Coronary artery (tissue), 2 donors: ENCODE measurements around the gene KCNIP1.

Experiments
- DNase-seq: peaks from one replicate; pipeline ENCODE4 v3.0.0-alpha.2; 2017; ENCODE audit warnings: low spot score
- H3K27ac ChIP-seq, 2 donors: fragments of 200-600 bp; sonication (generic); one replicate each; pipeline ENCODE4 v1.5.1; 2016 to 2019
- H3K4me3 ChIP-seq: fragments of 200-600 bp; sonication (generic); 2 replicates; pipeline ENCODE4 v1.5.1; 2016; ENCODE audit warnings: mild to moderate bottlenecking, moderate library complexity
- TF ChIP-seq, protein P1 (sequence below): fragments of 200-600 bp; sonication (generic); IDR thresholded peaks from one replicate; pipeline ENCODE4 v1.5.1; 2019; ENCODE audit warnings: antibody characterized with exemption

KCNIP1 gene

DNA sequence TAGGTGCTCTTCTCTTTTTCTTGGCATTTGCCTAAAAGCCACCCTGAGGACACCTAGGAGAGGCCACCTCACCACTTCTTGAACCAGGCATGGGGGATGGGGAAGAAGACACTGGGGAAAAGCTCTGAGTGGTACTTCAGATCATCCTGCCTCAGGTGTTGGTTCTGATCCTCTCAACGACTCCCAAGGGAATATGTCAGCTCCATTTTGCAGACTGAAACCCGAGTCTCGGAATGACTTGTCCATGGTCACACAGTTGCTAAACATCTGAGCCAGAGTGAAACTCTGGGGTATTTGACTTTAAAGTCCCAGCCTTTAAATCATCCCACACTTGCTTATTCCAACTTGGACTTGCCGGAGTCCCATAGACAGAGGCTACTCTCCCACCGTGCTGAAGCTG lies 159.1 kb downstream of the KCNIP1 start:
- Histone ChIP-seq H3K4me3 (no peak overlapping the region), H3K27ac (no peak overlapping the region)
- no peak for DNase-seq
- TF ChIP-seq, protein P1, sequence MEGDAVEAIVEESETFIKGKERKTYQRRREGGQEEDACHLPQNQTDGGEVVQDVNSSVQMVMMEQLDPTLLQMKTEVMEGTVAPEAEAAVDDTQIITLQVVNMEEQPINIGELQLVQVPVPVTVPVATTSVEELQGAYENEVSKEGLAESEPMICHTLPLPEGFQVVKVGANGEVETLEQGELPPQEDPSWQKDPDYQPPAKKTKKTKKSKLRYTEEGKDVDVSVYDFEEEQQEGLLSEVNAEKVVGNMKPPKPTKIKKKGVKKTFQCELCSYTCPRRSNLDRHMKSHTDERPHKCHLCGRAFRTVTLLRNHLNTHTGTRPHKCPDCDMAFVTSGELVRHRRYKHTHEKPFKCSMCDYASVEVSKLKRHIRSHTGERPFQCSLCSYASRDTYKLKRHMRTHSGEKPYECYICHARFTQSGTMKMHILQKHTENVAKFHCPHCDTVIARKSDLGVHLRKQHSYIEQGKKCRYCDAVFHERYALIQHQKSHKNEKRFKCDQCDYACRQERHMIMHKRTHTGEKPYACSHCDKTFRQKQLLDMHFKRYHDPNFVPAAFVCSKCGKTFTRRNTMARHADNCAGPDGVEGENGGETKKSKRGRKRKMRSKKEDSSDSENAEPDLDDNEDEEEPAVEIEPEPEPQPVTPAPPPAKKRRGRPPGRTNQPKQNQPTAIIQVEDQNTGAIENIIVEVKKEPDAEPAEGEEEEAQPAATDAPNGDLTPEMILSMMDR = no peak

DNA sequence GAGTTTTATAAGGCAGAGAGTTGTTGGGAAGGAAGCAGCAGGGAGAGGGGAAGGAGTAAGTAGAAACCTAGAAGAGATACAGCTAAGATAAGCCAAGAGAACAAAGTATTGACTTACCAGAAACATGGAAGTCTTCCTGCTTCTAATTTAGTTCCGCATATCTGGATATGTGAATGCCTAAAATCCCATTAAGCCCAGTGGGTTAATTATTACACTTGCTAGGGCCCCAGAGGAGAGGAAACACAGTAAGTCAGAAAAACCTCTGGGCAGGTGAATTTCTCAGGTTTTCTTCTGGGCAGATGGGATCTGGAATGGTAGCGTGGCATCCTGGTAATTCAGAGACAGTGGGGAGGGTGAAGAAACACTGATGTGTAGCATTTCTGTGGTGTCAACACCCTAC lies 175.0 kb downstream of the KCNIP1 start:
- DNase-seq = no peak
- Histone ChIP-seq H3K27ac (no peak overlapping the region), H3K4me3 (no peak overlapping the region)
- TF ChIP-seq, protein P1 = no peak

DNA sequence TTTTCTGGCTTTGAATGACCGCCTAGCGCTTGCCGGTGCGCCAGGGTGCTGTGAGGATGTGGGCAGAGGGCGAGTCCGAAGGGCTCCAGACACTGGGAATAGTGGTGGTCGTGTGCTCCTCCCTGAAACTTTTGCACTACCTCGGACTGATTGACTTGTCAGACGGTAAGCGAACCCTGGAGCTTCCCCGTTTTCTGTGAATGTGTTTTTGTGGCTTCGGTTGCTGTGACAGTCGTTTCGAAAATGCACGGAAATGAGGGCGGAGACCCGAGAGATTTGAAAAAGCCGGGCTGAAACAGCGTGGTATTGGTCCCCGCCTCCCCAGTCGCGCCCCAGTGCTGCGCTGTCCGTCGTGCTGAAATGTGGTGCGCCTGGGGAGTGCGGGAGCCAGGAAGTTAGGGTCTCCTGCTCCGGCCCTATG lies 177.2 kb downstream of the KCNIP1 start:
- Histone ChIP-seq H3K27ac (no peak overlapping the region), H3K4me3 (peak overlapping the region; percentile 3)
- no peak for DNase-seq
- TF ChIP-seq, protein P1 = no peak

GRCh38 chr5:170691657-170692056 lies 187.8 kb downstream of the KCNIP1 start:
- TF ChIP-seq, protein P1 = no peak
- no peak for DNase-seq
- no peak overlapping the region for H3K27ac ChIP-seq
- no peak overlapping the region for H3K4me3 ChIP-seq

- H3K27ac ChIP-seq = no peak overlapping the region
- DNase-seq = no peak
- H3K4me3 ChIP-seq = no peak overlapping the region
- TF ChIP-seq, protein P1 = no peak
These were observed 189.9 kb downstream of the KCNIP1 start for GRCh38 chr5:170693701-170694100.

DNA sequence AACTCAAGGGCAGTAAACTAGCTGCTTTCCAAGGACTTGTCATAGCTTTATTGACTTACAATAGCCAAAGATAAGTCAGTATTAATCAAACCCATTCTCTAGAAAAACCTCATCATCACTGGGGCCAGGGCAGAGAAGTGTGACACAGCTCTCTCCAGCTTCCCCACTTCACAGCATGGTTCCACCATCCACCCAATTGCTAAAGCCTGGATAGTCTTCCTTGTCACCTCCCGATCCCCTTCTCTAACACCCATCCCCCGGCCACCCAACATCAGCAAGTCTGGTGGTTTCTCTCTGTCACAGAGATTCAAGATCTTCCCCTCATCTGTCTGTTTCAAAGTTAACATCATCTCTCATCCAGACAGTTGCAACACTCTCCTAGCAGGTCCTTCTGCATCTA lies 191.1 kb downstream of the KCNIP1 start:
- no peak overlapping the region for H3K4me3 ChIP-seq
- TF ChIP-seq, protein P1 = no peak
- no peak for DNase-seq

GRCh38 chr5:170697031-170697430 lies 193.2 kb downstream of the KCNIP1 start:
- H3K4me3 ChIP-seq = no peak overlapping the region
- no peak for DNase-seq
- H3K27ac ChIP-seq = no peak overlapping the region
- TF ChIP-seq, protein P1 = no peak

More for the DNA sequence above, 191.1 kb downstream of the KCNIP1 start:
- no peak overlapping the region for H3K27ac ChIP-seq
